ENCODE measurements around the gene PRSS1.
"Not testable (repeated sequence)": the region's sequence is repeated elsewhere in the genome, so short reads cannot be mapped to it uniquely, and the experiment has no call there.

The PRSS1 gene

DNA sequence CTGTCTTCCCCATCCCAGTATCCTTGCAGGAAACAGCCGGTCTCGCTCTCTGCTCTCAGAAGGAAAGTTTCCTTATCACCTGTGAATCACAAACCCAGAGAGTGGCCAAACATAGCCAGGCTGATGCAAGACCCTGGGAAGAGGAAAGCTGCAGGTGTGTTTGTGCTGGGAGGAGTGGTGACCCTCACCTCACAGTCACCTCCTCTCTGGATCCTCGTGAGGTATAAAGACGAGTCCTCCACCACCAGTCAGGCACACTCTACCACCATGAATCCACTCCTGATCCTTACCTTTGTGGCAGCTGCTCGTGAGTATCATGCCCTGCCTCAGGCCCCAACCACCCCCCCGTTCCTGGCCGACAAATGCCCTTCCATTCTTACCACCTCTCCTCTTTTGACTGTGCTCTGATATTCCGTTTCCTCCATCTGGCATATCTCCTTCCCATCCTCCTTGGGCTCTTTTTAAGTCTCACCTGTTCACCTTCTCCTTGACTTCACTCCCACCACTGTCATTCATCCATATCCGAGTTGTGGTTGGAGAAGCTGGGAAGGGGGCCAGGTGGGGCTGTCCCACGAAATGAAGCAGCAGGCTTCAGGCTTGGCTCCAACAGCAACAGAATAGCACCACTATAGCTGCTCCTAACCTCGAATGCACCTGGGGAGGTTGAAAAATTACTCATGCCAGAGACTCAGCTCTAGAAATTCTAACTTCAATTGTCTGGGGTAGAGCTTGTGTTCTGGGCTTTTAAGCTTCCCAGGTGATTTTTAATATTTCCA is at the start of gene PRSS1:
Gene PRSS1, plus strand, starts transcription at position 255 of the 776 bp plus-strand sequence. Its CDS starts 13 bp downstream, at position 268.
- DNase-seq = no peak

DNA sequence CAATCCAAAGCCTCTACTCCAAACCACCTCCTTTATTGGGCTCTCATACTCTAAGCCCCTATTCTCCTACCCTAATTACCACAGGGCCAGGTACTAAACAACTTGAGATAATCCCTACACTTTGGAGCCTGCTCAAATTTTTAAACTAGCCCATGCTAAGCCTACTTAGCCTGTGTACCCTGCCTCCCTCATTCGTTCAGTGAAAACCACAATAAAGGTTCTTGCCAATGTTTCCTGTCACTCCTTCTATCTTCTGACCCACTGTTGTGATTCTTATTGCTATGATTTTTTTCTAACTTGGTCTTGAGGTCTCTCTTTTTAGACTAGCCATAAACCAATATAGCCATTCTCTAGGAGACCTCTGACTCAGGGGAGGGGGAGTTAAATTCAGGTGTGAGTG is 48.3 kb upstream of the PRSS1 start:
- DNase-seq = not testable (repeated sequence)

GRCh38 chr7:142703655-142704305 is 45.5 kb upstream of the PRSS1 start:
- DNase-seq = no peak

DNA sequence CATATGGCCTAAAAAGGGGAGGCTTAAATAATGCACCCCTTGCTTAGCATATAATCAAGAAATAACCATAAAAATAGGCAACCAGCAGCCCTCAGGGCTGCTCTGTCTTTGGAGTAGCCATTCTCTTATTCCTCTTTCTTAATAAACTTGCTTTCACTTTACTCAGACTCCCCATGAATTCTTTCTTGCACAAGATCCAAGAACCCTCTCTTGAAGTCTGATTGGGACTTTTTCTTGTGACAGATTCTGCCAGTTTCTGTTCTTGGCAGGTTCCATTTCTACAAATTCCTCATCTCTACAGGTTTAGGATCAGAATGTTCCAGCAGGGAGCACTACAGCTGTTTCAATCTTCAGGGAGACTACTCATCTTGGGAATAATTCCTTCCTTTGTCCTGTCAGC is 40.5 kb upstream of the PRSS1 start:
- DNase-seq = not testable (repeated sequence)

- no peak for DNase-seq
These were observed 39.4 kb upstream of the PRSS1 start for GRCh38 chr7:142709921-142710320.

DNA sequence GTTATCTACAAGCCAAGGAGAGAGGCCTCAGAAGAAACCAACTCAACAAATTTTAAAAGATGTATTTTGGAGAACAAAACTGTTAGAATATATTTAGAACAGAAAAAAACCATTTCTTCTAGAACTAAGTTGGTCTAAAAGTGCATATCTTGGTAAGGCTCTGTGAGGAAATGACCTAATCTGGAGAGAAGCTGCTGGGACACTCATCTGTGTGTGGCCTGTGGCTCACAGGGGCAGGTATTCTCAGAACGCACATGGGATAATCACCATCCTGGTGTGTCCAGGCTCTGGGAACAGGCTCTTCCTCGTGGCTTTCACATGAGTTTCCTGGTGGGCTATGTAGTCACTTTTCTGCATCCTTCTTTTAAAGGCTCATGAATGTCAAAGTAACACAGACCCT is 38.1 kb upstream of the PRSS1 start:
- DNase-seq = no peak

DNA sequence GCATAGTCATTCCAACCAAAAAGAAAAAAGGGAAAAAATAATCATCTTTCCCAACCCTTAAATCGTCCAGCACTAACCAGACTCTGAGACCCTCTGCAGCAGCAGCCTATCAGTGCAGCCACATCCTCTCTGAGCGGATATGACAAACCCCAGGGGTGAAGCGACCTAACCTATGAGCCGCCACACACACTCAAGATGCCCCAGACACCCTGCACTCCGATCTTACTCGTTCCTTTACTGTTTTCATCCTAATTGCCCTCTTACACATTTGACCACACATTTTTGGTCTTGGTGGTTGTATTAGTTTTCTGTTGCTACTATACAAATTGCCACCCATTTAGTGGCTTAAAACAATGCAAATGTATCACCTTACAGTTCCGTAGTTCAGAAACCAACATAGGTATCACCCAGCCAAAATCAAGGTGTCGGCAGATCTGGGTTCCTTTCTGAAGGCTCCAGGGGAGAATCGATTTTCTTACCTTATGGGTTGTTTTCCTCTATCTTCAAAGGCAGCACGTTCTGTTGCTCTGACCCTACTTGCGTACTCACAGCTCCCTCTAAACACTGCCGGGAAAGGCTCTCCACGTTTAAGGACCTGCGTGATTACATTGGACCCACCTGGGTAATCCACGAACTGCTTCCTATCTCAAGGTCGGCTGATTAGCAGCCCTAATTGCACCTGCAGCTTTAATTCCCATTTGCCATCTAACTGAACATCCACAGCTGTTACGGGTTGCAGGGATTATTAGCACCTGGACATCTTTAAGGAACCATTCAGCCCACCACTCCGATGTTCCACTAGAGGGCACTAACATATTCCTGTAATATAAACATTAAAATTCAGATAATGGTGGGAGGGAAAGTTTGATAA is 37.3 kb upstream of the PRSS1 start:
- DNase-seq = peak; percentile 12

GRCh38 chr7:142712617-142712957 is 36.7 kb upstream of the PRSS1 start:
- no peak for DNase-seq

DNA sequence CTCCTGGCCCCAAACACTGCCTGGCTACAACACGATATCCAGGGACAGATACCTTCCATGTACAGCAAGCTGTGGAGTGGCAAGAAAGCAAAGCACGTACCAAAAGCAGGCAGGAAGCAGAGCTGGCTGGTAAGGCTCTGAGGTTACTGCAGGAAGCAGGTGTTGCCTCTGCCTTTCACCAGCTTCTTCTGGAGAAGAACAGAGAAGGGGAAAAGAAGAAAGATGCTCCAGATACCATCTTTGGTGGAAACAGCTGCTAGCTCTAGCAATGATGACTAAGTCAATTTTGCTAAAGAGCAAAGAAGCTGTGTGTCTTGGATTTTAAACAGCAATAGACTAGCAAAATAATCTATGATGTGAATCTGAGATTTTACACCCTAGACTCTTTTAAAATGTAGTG is 34.9 kb upstream of the PRSS1 start:
- DNase-seq = no peak

- DNase-seq = no peak
These were observed 32.7 kb upstream of the PRSS1 start for GRCh38 chr7:142716596-142716995.

- DNase-seq = no peak
These were observed 31.8 kb upstream of the PRSS1 start for GRCh38 chr7:142717453-142717852.

GRCh38 chr7:142718313-142718712 is 31.0 kb upstream of the PRSS1 start:
- no peak for DNase-seq

DNA sequence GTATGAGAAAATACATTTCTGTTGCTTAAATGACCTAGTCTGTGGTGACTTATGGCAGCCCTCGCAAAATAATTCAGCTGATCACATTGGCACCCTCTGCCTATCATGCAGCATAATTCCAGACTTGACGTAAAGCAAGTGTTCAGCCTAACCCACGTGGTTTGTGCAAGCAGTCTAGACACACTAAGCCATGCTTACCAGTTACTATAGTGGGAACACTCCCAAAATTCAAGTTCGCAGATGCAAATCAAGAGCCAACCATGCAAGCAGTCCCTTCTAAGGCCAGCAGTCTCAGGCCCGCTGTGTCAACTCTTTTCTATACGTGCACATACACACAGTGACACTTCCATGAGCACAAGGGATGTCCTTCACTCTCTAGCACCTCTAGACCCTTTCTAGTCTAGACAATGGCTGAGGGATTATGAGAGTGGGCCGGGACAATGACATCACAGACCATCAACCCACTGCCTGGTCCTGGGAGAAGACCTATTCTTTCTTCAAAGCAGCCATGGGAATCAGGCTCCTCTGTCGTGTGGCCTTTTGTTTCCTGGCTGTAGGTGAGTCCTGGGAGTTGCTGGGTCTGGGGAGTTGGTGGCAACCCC is 29.0 kb upstream of the PRSS1 start:
- DNase-seq = no peak

DNA sequence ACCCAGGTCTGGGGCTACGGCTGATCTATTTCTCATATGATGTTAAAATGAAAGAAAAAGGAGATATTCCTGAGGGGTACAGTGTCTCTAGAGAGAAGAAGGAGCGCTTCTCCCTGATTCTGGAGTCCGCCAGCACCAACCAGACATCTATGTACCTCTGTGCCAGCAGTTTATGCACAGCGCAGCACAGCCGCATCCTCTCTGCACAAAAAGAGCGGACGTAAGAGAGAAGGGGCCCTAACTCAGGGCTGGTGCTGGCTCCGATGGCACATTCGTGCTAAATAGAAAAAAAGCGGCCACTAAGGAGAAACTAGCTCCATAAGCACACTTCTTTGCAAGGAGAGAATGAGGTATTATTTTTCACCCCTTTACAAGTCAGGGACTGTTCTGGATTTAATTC is 28.3 kb upstream of the PRSS1 start:
- DNase-seq = no peak

- DNase-seq = no peak
These were observed 27.0 kb upstream of the PRSS1 start for GRCh38 chr7:142722248-142722794.

GRCh38 chr7:142733271-142733670 is 16.0 kb upstream of the PRSS1 start:
- DNase-seq = no peak

GRCh38 chr7:142739923-142740492 is 9.3 kb upstream of the PRSS1 start:
- no peak for DNase-seq

- no peak for DNase-seq
These were observed 8.5 kb upstream of the PRSS1 start for GRCh38 chr7:142740786-142741185.

- DNase-seq = not testable (repeated sequence)
These were observed 7.3 kb upstream of the PRSS1 start for GRCh38 chr7:142741932-142742331.

DNA sequence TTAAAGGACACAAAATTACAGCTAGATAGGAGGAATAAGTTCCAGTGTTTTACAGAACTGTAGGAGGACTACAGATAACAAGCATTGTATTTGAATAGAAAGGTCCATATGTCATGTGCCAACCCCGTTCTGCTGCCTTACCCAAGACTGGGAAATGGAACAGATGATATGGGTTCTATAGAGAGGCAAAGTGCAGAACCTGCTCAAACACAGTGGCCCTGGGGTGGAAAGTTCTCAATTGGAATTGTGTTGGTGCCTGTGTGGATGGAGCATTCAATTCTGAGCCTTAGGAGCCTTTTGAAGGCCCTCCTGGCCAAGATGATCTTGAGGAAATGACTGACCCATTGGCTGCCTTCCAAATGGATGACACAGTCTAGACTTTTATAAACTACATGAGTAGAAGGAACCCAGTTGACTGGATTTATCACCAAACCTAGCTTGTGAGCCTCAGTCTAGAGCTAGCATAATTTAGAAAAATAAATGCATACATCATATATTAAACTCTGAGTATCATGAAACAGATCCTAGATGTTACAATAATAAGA is 4.1 kb upstream of the PRSS1 start:
- DNase-seq = no peak

GRCh38 chr7:142745745-142746144 is 3.5 kb upstream of the PRSS1 start:
- no peak for DNase-seq

DNA sequence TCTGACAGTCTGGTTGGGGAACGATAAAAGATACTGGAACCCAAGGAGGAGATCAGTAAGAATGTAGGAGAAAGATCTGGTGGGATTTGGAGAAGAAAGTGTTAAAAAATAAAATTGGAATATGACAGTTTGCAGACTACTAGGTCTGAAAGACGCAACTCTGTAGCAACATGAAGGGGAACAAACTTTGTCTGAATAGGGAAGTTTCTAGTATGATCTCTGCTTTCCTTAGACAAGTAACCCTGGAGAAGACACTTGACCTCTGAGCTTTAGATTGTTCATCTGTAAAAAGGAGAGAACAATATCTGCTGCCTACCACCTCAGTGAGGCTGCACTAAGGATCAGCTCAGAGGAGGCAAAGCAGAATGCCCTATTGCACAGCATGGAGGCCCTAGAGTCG is 3.0 kb upstream of the PRSS1 start:
- DNase-seq = no peak
